Measurements from ENCODE around the gene FAM72B. TPM values are rescaled to one million over a fixed set of nuclear protein-coding genes. Genes with fewer than 3 reads are reported as not detected.
"Not testable (repeated sequence)": the region's sequence is repeated elsewhere in the genome, so short reads cannot be mapped to it uniquely, and the experiment has no call there.

FAM72B gene
- total RNA-seq, 2 experiments from 2014 or later: 52.3 to 54.7 TPM

DNA sequence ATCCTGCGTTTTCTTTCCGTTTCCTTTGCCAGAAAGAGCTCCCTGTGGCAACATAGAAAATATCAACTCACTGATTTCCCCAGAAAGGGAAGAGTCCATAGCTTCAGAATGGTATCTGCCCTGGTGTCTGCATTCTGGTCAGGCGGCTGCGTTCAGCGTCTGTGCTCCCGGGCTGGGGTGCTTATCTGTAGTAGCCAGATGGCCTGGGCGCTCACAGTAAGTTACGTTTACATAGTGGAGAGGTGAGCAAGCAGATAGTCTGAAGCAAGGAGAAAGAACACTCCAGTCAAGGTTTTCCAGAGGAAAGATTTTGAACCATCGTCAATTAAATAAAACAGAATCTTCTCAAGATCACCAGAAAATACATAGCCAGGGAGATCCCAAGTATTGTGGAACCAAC is 29.4 kb upstream of the FAM72B start:
- H3K27ac Mint-ChIP-seq; H3K9me3 Mint-ChIP-seq; DNase-seq; H3K27me3 Mint-ChIP-seq (ENCODE audit: low read depth); H3K36me3 Mint-ChIP-seq (ENCODE audit: low read depth); intact Hi-C loops (cut with micrococcal nuclease); H3K4me3 Mint-ChIP-seq; H3K4me1 Mint-ChIP-seq (ENCODE audit: low read depth); CTCF ChIA-PET: not testable (repeated sequence)

DNA sequence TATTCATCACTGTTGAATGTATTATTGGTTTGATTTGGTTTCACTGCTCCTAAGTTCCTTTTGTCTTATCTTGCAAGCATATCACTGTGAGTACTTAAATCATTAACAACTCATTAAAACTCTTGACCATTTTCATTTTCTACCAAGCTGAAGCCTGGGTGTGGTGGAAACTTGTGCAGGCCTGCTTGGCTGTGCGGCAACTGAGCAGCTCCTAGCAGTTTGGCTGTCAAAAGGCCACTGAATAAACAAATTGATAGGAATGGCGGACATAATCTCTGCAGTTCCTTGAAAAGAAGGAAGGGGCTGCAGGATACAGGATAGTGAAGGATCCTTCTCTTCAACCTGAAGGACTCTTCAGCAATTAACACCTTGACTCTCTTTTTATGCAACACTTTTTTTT is 26.6 kb upstream of the FAM72B start:
- H3K27me3 Mint-ChIP-seq (ENCODE audit: low read depth); H3K27ac Mint-ChIP-seq; H3K9me3 Mint-ChIP-seq: not testable (repeated sequence)

DNA sequence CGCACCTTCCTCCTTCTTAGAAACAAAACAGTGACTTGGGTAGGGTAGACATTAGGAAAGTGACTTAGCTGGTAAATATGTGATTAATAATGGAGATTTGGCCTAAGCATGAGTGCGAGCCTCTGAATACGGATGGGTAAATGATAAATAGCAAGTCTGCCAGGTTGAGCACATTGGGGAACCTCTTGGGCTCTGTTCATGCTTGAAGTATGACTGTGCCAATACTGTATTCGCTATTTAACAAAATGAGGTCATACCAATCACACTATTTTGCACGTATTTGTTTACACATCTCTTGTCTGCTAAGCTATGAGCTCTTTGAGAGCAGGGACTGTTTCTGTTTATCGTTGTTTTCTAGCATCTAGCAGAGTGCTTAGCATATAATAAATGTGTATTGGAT is 24.2 kb upstream of the FAM72B start:
- H3K9me3 Mint-ChIP-seq; H3K4me3 Mint-ChIP-seq; intact Hi-C loops (cut with micrococcal nuclease); H3K36me3 Mint-ChIP-seq (ENCODE audit: low read depth); H3K27ac Mint-ChIP-seq; CTCF ChIA-PET; DNase-seq; H3K4me1 Mint-ChIP-seq (ENCODE audit: low read depth); H3K27me3 Mint-ChIP-seq (ENCODE audit: low read depth): not testable (repeated sequence)

More for the DNA sequence above, 26.6 kb upstream of the FAM72B start:
- intact Hi-C loops (cut with micrococcal nuclease); H3K36me3 Mint-ChIP-seq (ENCODE audit: low read depth); H3K4me1 Mint-ChIP-seq (ENCODE audit: low read depth); CTCF ChIA-PET; H3K4me3 Mint-ChIP-seq; DNase-seq: not testable (repeated sequence)

DNA sequence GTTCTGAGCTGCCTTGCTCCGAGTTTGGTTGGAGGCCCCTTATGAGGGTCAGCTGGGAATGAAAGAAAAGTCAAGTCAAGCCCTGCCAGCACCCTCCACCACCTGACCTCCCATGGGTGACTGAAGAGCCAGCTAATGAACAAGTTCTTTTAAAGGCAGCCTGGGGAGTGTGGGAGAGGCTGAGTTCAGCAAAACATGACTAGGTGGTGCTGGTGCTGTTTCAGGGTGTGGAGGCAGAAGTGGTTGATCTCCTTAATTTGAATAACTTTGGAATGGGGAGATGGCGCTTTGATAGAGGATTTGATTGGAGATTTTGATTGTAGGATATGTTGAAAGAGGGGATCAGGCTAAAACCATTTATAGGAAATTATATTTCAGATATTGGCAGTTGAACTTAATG is 23.2 kb upstream of the FAM72B start:
- H3K27me3 Mint-ChIP-seq (ENCODE audit: low read depth); H3K27ac Mint-ChIP-seq; H3K4me3 Mint-ChIP-seq; H3K36me3 Mint-ChIP-seq (ENCODE audit: low read depth); H3K4me1 Mint-ChIP-seq (ENCODE audit: low read depth); DNase-seq; H3K9me3 Mint-ChIP-seq; intact Hi-C loops (cut with micrococcal nuclease); CTCF ChIA-PET: not testable (repeated sequence)

DNA sequence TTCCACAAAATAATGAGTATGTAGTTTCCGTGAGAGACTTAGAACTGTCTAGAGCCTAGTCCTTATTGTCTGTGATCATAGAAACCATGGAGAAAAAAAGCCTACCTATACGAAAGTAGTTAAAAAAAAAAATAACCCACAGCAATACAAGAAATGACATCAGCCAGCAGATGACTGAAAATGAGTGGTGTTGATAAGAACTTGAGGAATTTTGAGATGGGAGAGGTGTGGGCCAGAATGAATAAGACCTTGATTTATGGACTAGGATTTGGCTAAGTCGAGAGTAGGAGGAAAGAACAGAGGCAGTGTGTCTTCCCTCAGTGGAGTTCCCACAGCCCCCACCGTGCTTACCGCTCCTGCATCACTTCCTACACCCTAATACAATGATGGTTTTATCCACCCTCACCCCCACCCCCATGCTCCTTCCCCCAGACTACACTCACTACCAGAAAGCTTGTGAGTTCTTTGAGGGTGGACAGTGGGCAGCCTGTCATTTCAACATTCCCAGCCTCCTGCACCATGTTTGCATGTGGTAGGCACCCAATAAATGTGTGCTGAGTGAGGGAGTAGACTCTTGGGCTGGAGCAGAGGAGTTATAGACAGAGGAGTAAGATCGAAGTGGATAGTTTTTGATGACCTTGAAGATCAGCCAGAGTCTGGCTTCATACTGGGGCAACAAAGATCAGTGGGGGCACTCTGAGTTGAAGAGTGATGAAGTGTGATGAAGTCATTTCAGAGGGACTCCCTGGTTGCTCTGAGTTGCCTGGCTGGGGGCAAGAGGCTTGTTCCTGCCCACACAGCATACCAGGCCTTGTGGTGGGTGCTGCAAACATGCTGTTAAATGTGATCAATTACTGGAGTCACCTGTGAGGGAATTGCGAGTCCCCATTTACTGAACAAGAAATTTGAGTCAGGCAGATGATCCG is 21.9 kb upstream of the FAM72B start:
- H3K27me3 Mint-ChIP-seq (ENCODE audit: low read depth); H3K36me3 Mint-ChIP-seq (ENCODE audit: low read depth); H3K27ac Mint-ChIP-seq; H3K9me3 Mint-ChIP-seq; DNase-seq; intact Hi-C loops (cut with micrococcal nuclease); H3K4me1 Mint-ChIP-seq (ENCODE audit: low read depth); H3K4me3 Mint-ChIP-seq; CTCF ChIA-PET: not testable (repeated sequence)

DNA sequence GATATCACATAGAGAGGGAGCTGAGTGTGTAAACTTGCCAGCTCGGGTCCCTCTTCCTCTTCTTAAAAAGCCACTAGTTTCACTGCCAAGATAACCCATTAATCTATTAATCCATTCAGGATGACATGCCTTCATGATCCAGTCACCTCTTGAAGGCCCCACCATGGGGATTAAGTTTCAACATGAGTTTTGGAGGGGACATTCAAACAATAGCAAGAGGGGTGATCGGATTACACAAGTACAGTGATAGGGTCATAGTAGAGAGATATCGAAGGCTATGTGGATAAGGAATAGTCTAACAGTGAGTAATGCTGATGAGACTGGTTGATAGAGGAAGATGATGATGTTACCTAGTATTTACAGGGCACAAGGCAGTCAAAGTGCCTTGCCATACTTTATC is 18.8 kb upstream of the FAM72B start:
- H3K4me1 Mint-ChIP-seq (ENCODE audit: low read depth); intact Hi-C loops (cut with micrococcal nuclease); H3K9me3 Mint-ChIP-seq; H3K27ac Mint-ChIP-seq; DNase-seq; CTCF ChIA-PET; H3K36me3 Mint-ChIP-seq (ENCODE audit: low read depth); H3K27me3 Mint-ChIP-seq (ENCODE audit: low read depth); H3K4me3 Mint-ChIP-seq: not testable (repeated sequence)

DNA sequence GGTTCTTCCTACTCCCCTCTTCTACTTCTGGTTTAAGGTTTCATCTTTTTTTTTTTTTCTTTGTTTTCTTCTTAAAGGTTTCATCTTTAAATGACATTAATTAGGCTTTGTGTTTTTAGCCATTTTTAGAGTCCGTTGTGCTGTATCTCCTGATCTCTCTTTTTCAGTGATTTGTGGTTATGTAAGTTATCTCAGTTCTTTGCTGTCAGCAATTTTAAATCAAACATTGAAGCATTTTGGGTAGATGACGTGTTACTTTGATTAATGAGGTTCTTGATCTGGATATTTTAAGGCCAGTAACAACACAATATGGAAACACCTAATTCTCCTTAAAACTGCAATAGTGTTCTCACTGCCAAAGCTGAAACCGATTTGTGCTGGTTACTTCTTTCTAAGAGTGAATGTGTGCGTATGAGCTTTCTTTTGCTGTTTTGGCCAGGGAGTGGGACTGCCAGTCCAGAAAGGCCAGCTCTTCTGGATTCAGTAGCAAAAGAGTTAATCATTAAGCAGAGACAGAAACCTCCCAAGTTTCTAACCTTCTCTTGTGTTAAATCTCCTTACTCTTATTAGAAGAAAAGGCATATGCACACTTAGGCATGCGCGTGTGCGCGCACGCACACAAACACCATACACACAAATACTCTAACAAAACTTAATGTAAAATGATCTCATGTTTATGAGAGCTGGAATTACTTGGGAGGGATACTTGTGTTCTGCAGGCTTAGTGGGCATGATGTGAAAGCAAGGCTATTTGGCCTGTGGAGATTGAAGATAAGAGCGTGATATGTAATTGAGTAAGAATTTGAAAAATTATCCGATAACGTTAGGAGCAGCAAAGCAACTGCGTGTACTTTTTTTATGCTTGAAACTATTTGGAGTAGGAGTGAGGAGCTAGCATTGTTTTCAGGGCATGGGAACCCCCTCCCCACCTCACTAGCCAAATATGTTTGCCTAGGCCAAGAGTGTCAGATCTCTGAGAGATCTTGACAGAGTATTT is 17.1 kb upstream of the FAM72B start:
- H3K9me3 Mint-ChIP-seq; H3K4me3 Mint-ChIP-seq; H3K36me3 Mint-ChIP-seq (ENCODE audit: low read depth); H3K27ac Mint-ChIP-seq; intact Hi-C loops (cut with micrococcal nuclease); DNase-seq; H3K27me3 Mint-ChIP-seq (ENCODE audit: low read depth); H3K4me1 Mint-ChIP-seq (ENCODE audit: low read depth); CTCF ChIA-PET: not testable (repeated sequence)

DNA sequence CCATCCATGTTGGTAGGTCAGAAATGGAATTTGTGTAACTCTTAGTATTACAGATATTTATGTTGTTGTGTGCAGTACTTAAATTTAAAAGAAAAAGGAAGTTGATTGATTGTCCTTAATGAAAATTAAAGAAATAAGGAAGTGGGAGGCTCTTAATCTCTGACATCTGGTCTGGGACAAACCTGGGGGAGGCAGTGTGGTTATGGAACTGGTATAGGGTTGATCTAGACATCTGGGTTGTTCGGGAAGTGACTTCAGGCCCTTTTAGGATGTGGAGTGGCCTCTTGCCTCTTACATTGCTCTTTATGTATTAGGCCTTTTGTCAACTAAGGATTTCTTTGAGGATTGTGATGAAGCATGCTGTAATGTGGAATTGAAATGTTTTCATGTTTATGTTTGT is 16.1 kb upstream of the FAM72B start:
- H3K36me3 Mint-ChIP-seq (ENCODE audit: low read depth); H3K4me3 Mint-ChIP-seq; H3K4me1 Mint-ChIP-seq (ENCODE audit: low read depth); intact Hi-C loops (cut with micrococcal nuclease); DNase-seq; CTCF ChIA-PET; H3K9me3 Mint-ChIP-seq; H3K27me3 Mint-ChIP-seq (ENCODE audit: low read depth); H3K27ac Mint-ChIP-seq: not testable (repeated sequence)

DNA sequence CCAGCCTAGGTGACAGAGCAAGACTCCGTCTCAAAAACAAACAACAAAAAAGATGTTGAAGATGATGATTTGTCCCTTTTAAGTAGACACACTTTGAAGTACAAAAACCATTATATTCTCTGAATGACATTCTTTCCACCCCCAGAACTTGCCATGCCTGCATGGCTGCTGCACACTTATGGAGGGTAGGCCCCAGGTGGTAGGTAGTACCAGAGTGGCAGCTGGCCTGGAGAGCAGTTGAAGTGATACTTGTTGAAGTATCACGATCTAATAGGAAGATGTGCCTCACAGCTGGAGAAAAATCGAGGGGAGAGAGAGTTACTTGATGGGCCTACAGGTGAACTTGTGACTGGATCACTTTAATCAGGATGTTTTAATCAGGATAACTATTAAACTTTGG is 15.6 kb upstream of the FAM72B start:
- H3K27ac Mint-ChIP-seq; H3K9me3 Mint-ChIP-seq; H3K4me3 Mint-ChIP-seq; intact Hi-C loops (cut with micrococcal nuclease); H3K27me3 Mint-ChIP-seq (ENCODE audit: low read depth); CTCF ChIA-PET; H3K36me3 Mint-ChIP-seq (ENCODE audit: low read depth); H3K4me1 Mint-ChIP-seq (ENCODE audit: low read depth); DNase-seq: not testable (repeated sequence)

DNA sequence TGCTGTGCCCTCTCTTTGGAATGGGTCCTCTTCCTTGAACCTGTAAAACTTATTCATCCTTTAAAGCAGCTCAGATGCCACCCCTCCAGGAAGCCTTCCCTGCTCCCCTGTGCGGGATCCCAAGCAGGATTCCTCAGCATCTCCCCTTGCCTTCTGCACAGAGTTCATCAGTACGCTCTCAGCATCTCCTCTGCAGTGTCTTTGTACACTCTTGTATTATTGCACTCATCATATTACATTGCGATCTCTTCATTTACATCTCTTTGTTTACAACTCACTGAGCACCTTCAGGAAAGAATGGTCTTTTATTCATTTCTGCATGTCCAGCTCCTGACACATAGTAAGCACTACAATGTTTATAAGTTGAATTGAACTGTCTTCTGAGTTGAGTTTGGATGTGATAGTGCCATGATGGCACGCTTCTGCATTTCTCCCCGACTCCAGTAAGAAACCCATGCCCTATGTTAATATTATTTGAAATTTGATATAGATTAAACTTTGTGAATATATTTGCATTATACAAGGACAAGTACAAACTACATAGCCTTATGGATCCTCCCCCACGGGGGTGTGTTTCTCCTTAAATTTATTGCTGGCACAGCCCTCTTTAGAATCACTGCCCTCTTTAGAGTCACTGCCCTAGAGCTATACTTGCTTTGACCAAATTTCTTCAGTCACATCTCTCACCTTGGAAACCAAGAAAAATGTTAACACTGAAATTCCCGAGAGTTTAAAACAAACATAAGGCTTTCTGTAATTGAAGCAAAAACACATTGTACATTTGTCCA is 13.1 kb upstream of the FAM72B start:
- H3K27me3 Mint-ChIP-seq (ENCODE audit: low read depth); CTCF ChIA-PET; H3K27ac Mint-ChIP-seq; DNase-seq; H3K4me3 Mint-ChIP-seq; intact Hi-C loops (cut with micrococcal nuclease); H3K36me3 Mint-ChIP-seq (ENCODE audit: low read depth); H3K4me1 Mint-ChIP-seq (ENCODE audit: low read depth); H3K9me3 Mint-ChIP-seq: not testable (repeated sequence)

DNA sequence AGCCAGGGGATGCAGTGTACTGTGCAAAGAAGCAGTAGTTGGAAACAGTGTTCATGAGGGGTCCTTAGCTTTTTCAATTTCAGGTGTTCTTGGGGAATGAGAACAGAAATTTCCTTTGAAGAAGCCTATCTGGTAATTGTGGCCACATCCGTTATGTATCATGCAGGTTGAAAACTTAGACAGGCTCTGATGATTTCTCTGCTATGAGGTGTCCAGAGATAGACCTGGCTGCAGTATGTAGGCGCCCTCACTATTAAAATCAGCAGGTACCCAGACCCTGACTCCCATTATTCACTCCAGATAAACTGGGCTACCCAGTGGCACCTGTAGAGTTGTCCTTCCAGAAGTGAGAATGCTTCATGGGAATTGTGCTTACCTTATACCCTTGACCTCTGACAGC is 8.4 kb upstream of the FAM72B start:
- intact Hi-C loops (cut with micrococcal nuclease); H3K4me3 Mint-ChIP-seq: not testable (repeated sequence)

DNA sequence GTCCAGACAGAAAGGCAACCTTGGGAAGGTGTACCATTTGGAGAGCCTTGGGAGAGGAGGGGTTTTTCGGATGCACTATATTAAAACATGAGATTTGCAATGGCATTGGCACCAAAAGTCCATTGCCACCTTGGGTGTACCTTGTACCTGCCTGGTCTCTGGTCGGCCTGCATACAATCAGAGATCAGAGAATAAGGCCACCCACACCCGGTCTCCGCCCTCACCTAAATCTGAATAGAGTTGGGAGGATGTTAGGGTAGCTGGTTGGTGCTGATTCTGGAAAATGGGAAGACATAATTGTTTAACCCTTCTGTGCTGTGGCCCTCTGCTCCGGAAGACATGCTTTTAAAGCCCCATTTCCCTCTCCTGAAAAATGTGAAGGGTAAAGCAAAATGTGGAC is 3.8 kb upstream of the FAM72B start:
- intact Hi-C loops (cut with micrococcal nuclease); CTCF ChIA-PET; H3K9me3 Mint-ChIP-seq; H3K27ac Mint-ChIP-seq; DNase-seq; H3K27me3 Mint-ChIP-seq (ENCODE audit: low read depth); H3K4me1 Mint-ChIP-seq (ENCODE audit: low read depth); H3K36me3 Mint-ChIP-seq (ENCODE audit: low read depth); H3K4me3 Mint-ChIP-seq: not testable (repeated sequence)

More for the DNA sequence above, 8.4 kb upstream of the FAM72B start:
- H3K27ac Mint-ChIP-seq; DNase-seq; CTCF ChIA-PET; H3K27me3 Mint-ChIP-seq (ENCODE audit: low read depth); H3K9me3 Mint-ChIP-seq; H3K36me3 Mint-ChIP-seq (ENCODE audit: low read depth); H3K4me1 Mint-ChIP-seq (ENCODE audit: low read depth): not testable (repeated sequence)

Measured in activated naive CD4-positive, alpha-beta T cell treated with anti-CD3 and anti-CD28 coated beads for 36 hours (primary cell).